A549 (cell line): ENCODE measurements around the gene FST. TPM values are rescaled to one million over a fixed set of nuclear protein-coding genes. Genes with fewer than 3 reads are reported as not detected.

ENCODE experiments used
- ATAC-seq, 2 experiments: fragments of 200-7000 bp in 1 of 2; fragments of >200 bp in 1 of 2; cut with Nextera tagmentation in 1 of 2; cut with Tn5 transposase in 1 of 2; 3 replicates each; pipeline versions ENCODE4 v1.8.0 to v1.9.1; 2018 to 2020; ENCODE audit warnings: mild to moderate bottlenecking in 1 of 2, moderate library complexity in 1 of 2
- CTCF ChIA-PET: fragments of 300-600 bp; sonication (Branson Sonifier 250); formaldehyde crosslinking; extraction: SDS; loops from one replicate; lab custom pipeline; 2021; ENCODE audit warnings: antibody characterized with exemption, inconsistent platforms; lab: Yijun Ruan, JAX
- POLR2A ChIA-PET: fragments of 350-600 bp; formaldehyde crosslinking; extraction: SDS; loops from one replicate; lab custom pipeline; 2021; ENCODE audit warnings: antibody characterized with exemption, inconsistent platforms; lab: Yijun Ruan, JAX
- DNase-seq, 2 experiments: peaks; one replicate each; pipeline versions ENCODE4 v3.0.0 to v3.0.0-alpha.2; 2011 to 2016; ENCODE audit warnings: low read depth in 1 of 2, low spot score in 1 of 2
- FAIRE-seq: peaks from 2 replicates; lab custom pipeline; 2011; peaks lifted over from hg19 to GRCh38; lab: Jason Lieb, UNC
- H3K27ac ChIP-seq, 2 experiments: fragments of >200 bp; sonication (Bioruptor Twin); formaldehyde crosslinking; 3 replicates each; pipeline ENCODE4 v1.5.1; 2016 to 2017
- H3K4me1 ChIP-seq: fragments of >200 bp; sonication (Bioruptor Twin); formaldehyde crosslinking; 3 replicates; pipeline ENCODE4 v1.6.1; 2016
- H3K4me2 ChIP-seq: fragments of >200 bp; sonication (Bioruptor Twin); formaldehyde crosslinking; 3 replicates; pipeline ENCODE4 v1.6.1; 2016
- H3K4me3 ChIP-seq: fragments of >200 bp; sonication (Bioruptor Twin); formaldehyde crosslinking; 3 replicates; pipeline ENCODE4 v1.5.1; 2016
- H3K9me3 ChIP-seq: fragments of >200 bp; sonication (Bioruptor Twin); formaldehyde crosslinking; 3 replicates; pipeline ENCODE4 v1.6.1; 2016
- BHLHE40 ChIP-seq: IDR thresholded peaks from 2 replicates; pipeline ENCODE4 v1.6.1; 2012; ENCODE audit warnings: low read depth, low read length, inconsistent platforms
- CBX8 ChIP-seq: fragments of 200-600 bp; sonication (generic); IDR thresholded peaks from 2 replicates; pipeline ENCODE4 v1.6.1; 2016
- CHD2 ChIP-seq: fragments of 150-350 bp; IDR thresholded peaks from 2 replicates; pipeline ENCODE4 v1.6.1; 2014; ENCODE audit warnings: low read length; ENCODE audit not compliant: partially characterized antibody
- EHF ChIP-seq: fragments of 250-450 bp; sonication (Bioruptor Pico); IDR thresholded peaks from 2 replicates; pipeline ENCODE4 v1.5.0; 2020; ENCODE audit warnings: mild to moderate bottlenecking
- ELK1 ChIP-seq: fragments of 150-350 bp; IDR thresholded peaks from 2 replicates; pipeline ENCODE4 v1.6.1; 2014; ENCODE audit warnings: low read depth, mild to moderate bottlenecking, low read length
- GATA3 ChIP-seq: IDR thresholded peaks from 2 replicates; pipeline ENCODE4 v1.6.1; 2012; ENCODE audit warnings: borderline replicate concordance
- HES2 ChIP-seq: fragments of >200 bp; sonication (Bioruptor Twin); formaldehyde crosslinking; IDR thresholded peaks from 2 replicates; pipeline ENCODE4 v1.6.1; 2016
- HEYL ChIP-seq: fragments of 250-450 bp; sonication (Bioruptor Pico); IDR thresholded peaks from 2 replicates; pipeline ENCODE4 v1.8.0; 2021; ENCODE audit warnings: mild to moderate bottlenecking, moderate library complexity
- HOXA7 ChIP-seq: fragments of 250-450 bp; sonication (Bioruptor Pico); IDR thresholded peaks from 2 replicates; pipeline ENCODE4 v1.5.0; 2020; ENCODE audit warnings: mild to moderate bottlenecking, moderate library complexity
- HOXB13 ChIP-seq: fragments of 250-450 bp; sonication (Bioruptor Pico); IDR thresholded peaks from 2 replicates; pipeline ENCODE4 v1.5.0; 2020; ENCODE audit warnings: low read depth, mild to moderate bottlenecking, moderate library complexity
- HOXB5 ChIP-seq: fragments of 250-450 bp; sonication (Bioruptor Pico); IDR thresholded peaks from 2 replicates; pipeline ENCODE4 v1.5.0; 2020; ENCODE audit warnings: mild to moderate bottlenecking, moderate library complexity
- JUNB ChIP-seq: fragments of >200 bp; sonication (Bioruptor Twin); formaldehyde crosslinking; IDR thresholded peaks from 2 replicates; pipeline ENCODE4 v1.6.1; 2016
- KDM1A ChIP-seq: fragments of 200-600 bp; sonication (generic); IDR thresholded peaks from 2 replicates; pipeline ENCODE4 v1.6.1; 2016; ENCODE audit warnings: low read depth, mild to moderate bottlenecking
- MAFK ChIP-seq: fragments of 450-650 bp; IDR thresholded peaks from 2 replicates; pipeline ENCODE4 v1.6.1; 2014; ENCODE audit not compliant: partially characterized antibody
- MAZ ChIP-seq: fragments of 150-350 bp; IDR thresholded peaks from 2 replicates; pipeline ENCODE4 v1.6.1; 2014; ENCODE audit warnings: antibody characterized with exemption, low read depth, low read length, borderline replicate concordance
- PBX3 ChIP-seq: IDR thresholded peaks from 2 replicates; pipeline ENCODE4 v1.6.1; 2012
- POLR2A ChIP-seq: IDR thresholded peaks from 2 replicates; pipeline ENCODE4 v1.6.1; 2012; ENCODE audit warnings: mild to moderate bottlenecking, low read length
- RNF2 ChIP-seq: fragments of 200-600 bp; sonication (generic); IDR thresholded peaks from 2 replicates; pipeline ENCODE4 v1.6.1; 2016; ENCODE audit warnings: low read depth, mild to moderate bottlenecking, antibody characterized with exemption, moderate library complexity, borderline replicate concordance
- SMC3 ChIP-seq: fragments of >200 bp; sonication (Bioruptor Twin); formaldehyde crosslinking; IDR thresholded peaks from 3 replicates; pipeline ENCODE4 v1.6.1; 2018; ENCODE audit warnings: inconsistent platforms
- TFCP2L1 ChIP-seq: fragments of 250-450 bp; sonication (Bioruptor Pico); IDR thresholded peaks from 2 replicates; pipeline ENCODE4 v1.5.0; 2021; ENCODE audit warnings: mild to moderate bottlenecking
- ZC3H11A ChIP-seq: fragments of 450-650 bp; IDR thresholded peaks from 2 replicates; pipeline ENCODE4 v1.6.1; 2014; ENCODE audit warnings: antibody characterized with exemption, mild to moderate bottlenecking
- WGBS: methylation state at CpG from one replicate; pipeline ENCODE4 v1.1.6; 2017; ENCODE audit errors: missing lambda C conversion rate; 5-methylcytosine and 5-hydroxymethylcytosine counted together
- polyA plus RNA-seq, 4 experiments: library from polyadenylated mRNA; depleted of rRNA in 3 of 4; stranded (reverse); fragments of >200 nt; fragmentation: RNase III in 1 of 4; extraction: RNeasy Plus Mini Kit Qiagen cat#74134 plus additional on column Dnase treatment in 1 of 4; gene quantifications; 2 replicates in 3 of 4; 3 replicates in 1 of 4; pipeline ENCODE4 v1.2.3, GENCODE V29; 2011 to 2017
- TF ChIP-seq, protein P1 (sequence below): fragments of >200 bp; sonication (Bioruptor Twin); formaldehyde crosslinking; IDR thresholded peaks from 3 replicates; pipeline ENCODE4 v1.5.1; 2016
- TF ChIP-seq, protein P2 (sequence below): fragments of 200-600 bp; sonication (generic); IDR thresholded peaks from 2 replicates; pipeline ENCODE4 v1.6.1; 2016; ENCODE audit warnings: antibody characterized with exemption, mild to moderate bottlenecking, moderate library complexity
- TF ChIP-seq, protein P3 (sequence below): fragments of 250-450 bp; sonication (Bioruptor Pico); IDR thresholded peaks from 2 replicates; pipeline ENCODE4 v1.5.0; 2020; ENCODE audit warnings: low read depth, mild to moderate bottlenecking, moderate library complexity

Gene FST
- polyA plus RNA-seq, 2 of the 4 experiments (the other 2 are of a cell fraction) = 3.8 to 10.1 TPM

DNA sequence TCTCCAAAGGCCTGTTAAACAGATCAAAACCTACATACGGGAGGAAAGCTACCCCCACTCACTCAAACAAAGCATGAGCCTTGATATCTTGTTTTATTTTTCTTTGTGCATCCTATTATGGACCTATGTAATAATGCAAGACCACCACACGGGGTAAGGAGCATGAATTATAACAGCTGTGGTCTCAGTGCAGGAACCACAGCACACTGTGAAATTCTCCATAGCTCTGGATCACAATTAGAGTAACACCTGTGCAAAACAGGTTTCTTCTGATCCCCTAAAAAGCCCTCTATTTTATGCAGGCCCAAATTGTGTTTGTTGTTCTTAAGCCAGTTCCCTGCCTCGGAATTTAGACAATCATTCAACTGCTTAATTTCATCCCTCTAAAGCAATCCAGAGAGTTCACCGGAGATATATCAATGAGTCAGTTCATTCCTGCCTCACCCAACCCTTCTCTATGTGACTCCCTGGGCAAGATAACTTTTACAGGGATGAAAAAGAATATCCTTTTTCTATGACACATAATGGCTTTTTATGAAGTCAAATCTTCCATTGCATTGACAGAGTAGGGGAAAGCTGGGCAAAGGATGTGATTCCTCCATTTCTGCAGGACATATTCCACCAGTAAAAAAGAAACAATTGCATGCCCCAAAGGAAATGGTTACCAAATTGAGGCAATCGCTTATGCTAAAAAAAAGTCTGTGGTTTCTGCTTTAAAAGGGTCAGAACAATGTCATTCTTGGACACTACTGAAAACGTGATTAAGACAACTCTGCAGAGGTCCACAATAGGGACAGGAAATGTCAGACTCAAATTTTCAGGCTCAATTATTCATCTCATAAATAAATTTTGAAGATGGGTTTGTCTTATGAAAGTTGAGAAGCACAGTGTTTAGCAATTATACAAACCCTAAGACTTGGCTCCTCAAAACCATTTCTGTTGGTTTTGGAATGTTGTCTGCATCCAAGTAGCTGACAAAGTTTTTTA, 41.6 kb upstream of the FST start:
- no peak overlapping the region for H3K4me3 ChIP-seq
- TF ChIP-seq POLR2A (no peak), BHLHE40 (no peak), TFCP2L1 (CRISPR knock-in tag) (no peak), MAFK (no peak), PBX3 (no peak), HOXB5 (CRISPR knock-in tag) (no peak), HEYL (CRISPR knock-in tag) (no peak), GATA3 (no peak), HOXA7 (CRISPR knock-in tag) (no peak), JUNB (no peak), ZC3H11A (no peak), RNF2 (no peak), CHD2 (no peak), HES2 (no peak), HOXB13 (no peak)
- TF ChIP-seq, protein P1, sequence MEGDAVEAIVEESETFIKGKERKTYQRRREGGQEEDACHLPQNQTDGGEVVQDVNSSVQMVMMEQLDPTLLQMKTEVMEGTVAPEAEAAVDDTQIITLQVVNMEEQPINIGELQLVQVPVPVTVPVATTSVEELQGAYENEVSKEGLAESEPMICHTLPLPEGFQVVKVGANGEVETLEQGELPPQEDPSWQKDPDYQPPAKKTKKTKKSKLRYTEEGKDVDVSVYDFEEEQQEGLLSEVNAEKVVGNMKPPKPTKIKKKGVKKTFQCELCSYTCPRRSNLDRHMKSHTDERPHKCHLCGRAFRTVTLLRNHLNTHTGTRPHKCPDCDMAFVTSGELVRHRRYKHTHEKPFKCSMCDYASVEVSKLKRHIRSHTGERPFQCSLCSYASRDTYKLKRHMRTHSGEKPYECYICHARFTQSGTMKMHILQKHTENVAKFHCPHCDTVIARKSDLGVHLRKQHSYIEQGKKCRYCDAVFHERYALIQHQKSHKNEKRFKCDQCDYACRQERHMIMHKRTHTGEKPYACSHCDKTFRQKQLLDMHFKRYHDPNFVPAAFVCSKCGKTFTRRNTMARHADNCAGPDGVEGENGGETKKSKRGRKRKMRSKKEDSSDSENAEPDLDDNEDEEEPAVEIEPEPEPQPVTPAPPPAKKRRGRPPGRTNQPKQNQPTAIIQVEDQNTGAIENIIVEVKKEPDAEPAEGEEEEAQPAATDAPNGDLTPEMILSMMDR = no peak
- TF ChIP-seq, protein P2, sequence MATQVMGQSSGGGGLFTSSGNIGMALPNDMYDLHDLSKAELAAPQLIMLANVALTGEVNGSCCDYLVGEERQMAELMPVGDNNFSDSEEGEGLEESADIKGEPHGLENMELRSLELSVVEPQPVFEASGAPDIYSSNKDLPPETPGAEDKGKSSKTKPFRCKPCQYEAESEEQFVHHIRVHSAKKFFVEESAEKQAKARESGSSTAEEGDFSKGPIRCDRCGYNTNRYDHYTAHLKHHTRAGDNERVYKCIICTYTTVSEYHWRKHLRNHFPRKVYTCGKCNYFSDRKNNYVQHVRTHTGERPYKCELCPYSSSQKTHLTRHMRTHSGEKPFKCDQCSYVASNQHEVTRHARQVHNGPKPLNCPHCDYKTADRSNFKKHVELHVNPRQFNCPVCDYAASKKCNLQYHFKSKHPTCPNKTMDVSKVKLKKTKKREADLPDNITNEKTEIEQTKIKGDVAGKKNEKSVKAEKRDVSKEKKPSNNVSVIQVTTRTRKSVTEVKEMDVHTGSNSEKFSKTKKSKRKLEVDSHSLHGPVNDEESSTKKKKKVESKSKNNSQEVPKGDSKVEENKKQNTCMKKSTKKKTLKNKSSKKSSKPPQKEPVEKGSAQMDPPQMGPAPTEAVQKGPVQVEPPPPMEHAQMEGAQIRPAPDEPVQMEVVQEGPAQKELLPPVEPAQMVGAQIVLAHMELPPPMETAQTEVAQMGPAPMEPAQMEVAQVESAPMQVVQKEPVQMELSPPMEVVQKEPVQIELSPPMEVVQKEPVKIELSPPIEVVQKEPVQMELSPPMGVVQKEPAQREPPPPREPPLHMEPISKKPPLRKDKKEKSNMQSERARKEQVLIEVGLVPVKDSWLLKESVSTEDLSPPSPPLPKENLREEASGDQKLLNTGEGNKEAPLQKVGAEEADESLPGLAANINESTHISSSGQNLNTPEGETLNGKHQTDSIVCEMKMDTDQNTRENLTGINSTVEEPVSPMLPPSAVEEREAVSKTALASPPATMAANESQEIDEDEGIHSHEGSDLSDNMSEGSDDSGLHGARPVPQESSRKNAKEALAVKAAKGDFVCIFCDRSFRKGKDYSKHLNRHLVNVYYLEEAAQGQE = no peak
- TF ChIP-seq, all 56 proteins: peak for 0
- FAIRE-seq (no peak), ATAC-seq (no peak), DNase-seq (no peak)
- Histone ChIP-seq H3K27ac (no peak overlapping the region), H3K9me3 (no peaks in the 10 kb centered on the region), H3K4me1 (no peaks in the 10 kb centered on the region), H3K4me2 (no peak overlapping the region)
- WGBS = 51% methylated on average over 6 of the region's 6 CpGs
- POLR2A ChIA-PET = no interaction called here
- CTCF ChIA-PET = interaction anchor here (0.8 kb wide), 2 partner anchors 39 to 695 kb away, joined by 3 read pairs; no protein-coding TSS in a partner anchor

GRCh38 chr5:53442961-53443360, 37.5 kb upstream of the FST start:
- DNase-seq (no peak), FAIRE-seq (no peak), ATAC-seq (no peak)
- Histone ChIP-seq H3K4me1 (no peaks in the 10 kb centered on the region), H3K27ac (no peak overlapping the region), H3K4me3 (no peak overlapping the region), H3K9me3 (no peaks in the 10 kb centered on the region), H3K4me2 (no peak overlapping the region)
- no peak for TF ChIP-seq SMC3
- no peak for TF ChIP-seq CBX8
- no peak for TF ChIP-seq POLR2A
- TF ChIP-seq, protein P1 = no peak
- no peak for TF ChIP-seq KDM1A
- TF ChIP-seq, protein P3, sequence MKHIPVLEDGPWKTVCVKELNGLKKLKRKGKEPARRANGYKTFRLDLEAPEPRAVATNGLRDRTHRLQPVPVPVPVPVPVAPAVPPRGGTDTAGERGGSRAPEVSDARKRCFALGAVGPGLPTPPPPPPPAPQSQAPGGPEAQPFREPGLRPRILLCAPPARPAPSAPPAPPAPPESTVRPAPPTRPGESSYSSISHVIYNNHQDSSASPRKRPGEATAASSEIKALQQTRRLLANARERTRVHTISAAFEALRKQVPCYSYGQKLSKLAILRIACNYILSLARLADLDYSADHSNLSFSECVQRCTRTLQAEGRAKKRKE (CRISPR knock-in tag) = no peak
- TF ChIP-seq MAZ = no peak
- no peak for TF ChIP-seq EHF
- no peak for TF ChIP-seq BHLHE40
- no peak for TF ChIP-seq JUNB
- TF ChIP-seq ELK1 = no peak
- POLR2A ChIA-PET = no interaction called here
- CTCF ChIA-PET = no interaction called here
- 95% methylated on average over 1 of the region's 1 CpG for WGBS
